Bronchial epithelial cell (primary cell): ENCODE measurements around the gene CD8B. TPM values are rescaled to one million over a fixed set of nuclear protein-coding genes. Genes with fewer than 3 reads are reported as not detected.

Experiments used
- DNase-seq: peaks from one replicate; pipeline ENCODE4 v3.0.0-alpha.2; 2010; ENCODE audit warnings: low read depth
- FAIRE-seq: peaks from 2 replicates; lab custom pipeline; 2011; peaks lifted over from hg19 to GRCh38; lab: Jason Lieb, UNC
- H3K27me3 ChIP-seq: 2 replicates; pipeline ENCODE4 v1.5.1; 2011; ENCODE audit warnings: low read length; ENCODE audit not compliant: control insufficient read depth, insufficient read depth
- H3K36me3 ChIP-seq: 2 replicates; pipeline ENCODE4 v1.5.1; 2011; ENCODE audit warnings: low read length; ENCODE audit not compliant: control insufficient read depth, insufficient read depth
- H3K4me3 ChIP-seq: 2 replicates; pipeline ENCODE4 v1.5.1; 2011; ENCODE audit warnings: mild to moderate bottlenecking, low read depth, low read length, control low read depth
- CTCF ChIP-seq: IDR thresholded peaks from 2 replicates; pipeline ENCODE4 v1.5.1; 2011; ENCODE audit warnings: mild to moderate bottlenecking, moderate library complexity, low read length, control low read depth, inconsistent platforms; ENCODE audit not compliant: insufficient read depth, severe bottlenecking
- total RNA-seq: library from RNA; depleted of rRNA; stranded (reverse); fragments of >200 nt; gene quantifications from 2 replicates; pipeline ENCODE4 v1.2.1, GENCODE V29; 2014

CD8B gene
- total RNA-seq, 1 donor from 2014 or later = not detected

DNA sequence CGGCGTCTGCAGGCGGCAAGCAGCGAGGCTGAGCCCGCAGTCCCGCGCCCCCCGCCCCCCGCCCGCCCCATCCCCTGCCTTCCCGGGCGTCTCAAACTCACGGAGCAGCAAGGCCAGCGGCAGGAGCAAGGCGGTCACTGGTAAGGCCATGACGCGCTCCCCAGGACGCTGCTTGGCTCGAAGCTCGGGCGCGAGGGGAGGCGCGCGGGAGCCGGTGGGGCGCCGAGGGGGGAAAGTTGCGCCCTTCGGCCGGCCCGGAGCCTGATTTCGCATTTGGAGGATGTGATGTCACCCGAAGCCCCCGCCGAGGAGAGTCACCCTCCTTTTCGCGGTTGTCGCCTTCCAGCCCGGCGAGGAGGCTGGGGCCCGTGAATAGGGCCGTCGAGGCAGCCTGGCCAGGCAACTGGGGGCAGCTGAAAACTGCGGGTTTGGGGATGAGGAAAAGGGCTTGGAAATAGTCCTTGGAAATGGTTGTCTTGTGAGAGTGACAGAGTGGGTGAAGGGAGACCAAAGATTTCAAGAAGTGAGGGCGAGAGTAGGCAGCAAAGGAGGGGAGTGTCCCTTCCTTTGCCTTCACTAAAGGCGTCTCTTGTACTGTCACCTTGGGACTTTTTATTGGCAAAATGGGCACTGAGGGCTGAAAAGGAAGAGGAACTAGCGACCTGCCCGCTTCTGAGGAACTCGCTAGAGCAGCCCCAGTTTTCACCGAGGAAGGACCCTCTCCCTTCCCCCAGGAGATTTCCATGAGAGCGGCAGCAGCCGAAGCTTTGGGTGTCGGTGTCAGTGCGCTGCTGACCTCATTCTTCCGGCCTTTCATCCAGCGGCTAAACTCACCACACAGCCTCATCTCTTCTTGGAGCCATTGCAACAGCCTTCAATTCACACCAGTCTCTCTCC lies 70.8 kb downstream of the CD8B start, which contains the start of gene CD8A:
CD8A (minus strand) TSS at position 238 of the 897 bp plus-strand sequence; CDS start at position 150, 88 bp downstream.
- Histone ChIP-seq H3K27me3 (peaks cover 38% of the 10 kb centered on the region), H3K36me3 (no peaks in the 10 kb centered on the region), H3K4me3 (no peak within 1 kb of the TSS)
- FAIRE-seq = no peak
- no peak for TF ChIP-seq CTCF
- DNase-seq = peak; percentile 20

- TF ChIP-seq CTCF = no peak
- FAIRE-seq (no peak), DNase-seq (no peak)
- Histone ChIP-seq H3K27me3 (peaks cover 36% of the 10 kb centered on the region), H3K4me3 (no peak overlapping the region), H3K36me3 (no peaks in the 10 kb centered on the region)
Measured at GRCh38 chr2:86790134-86790675, 71.5 kb downstream of the CD8B start.

DNA sequence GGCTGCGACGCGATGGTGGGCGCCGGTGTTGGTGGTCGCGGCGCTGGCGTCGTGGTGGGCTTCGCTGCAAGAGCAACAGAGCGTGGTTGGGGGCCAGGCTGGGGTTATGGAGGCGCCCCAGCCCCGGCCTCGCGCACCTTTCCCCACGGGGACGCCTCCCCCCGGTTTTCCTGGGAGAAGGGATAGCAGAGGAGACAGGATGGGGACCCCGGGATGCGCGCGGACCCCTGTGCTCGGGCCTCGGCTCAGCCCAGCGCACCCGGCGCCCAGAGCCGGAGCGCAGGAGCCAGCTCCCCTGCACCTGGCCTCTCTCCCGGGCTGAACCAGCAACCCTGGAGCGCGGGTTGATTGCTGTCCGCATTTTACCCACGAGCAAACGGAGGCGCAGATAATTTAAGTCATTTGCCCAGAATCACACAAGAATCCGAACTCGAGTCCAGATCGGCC lies 72.0 kb downstream of the CD8B start:
- FAIRE-seq (no peak), DNase-seq (no peak)
- Histone ChIP-seq H3K36me3 (no peaks in the 10 kb centered on the region), H3K27me3 (peaks cover 36% of the 10 kb centered on the region), H3K4me3 (no peak overlapping the region)
- no peak for TF ChIP-seq CTCF

- no peak for TF ChIP-seq CTCF
- DNase-seq = no peak
- Histone ChIP-seq H3K27me3 (peaks cover 35% of the 10 kb centered on the region), H3K36me3 (no peaks in the 10 kb centered on the region), H3K4me3 (no peak overlapping the region)
- no peak for FAIRE-seq
Measured at GRCh38 chr2:86788881-86789686, 72.6 kb downstream of the CD8B start.

DNA sequence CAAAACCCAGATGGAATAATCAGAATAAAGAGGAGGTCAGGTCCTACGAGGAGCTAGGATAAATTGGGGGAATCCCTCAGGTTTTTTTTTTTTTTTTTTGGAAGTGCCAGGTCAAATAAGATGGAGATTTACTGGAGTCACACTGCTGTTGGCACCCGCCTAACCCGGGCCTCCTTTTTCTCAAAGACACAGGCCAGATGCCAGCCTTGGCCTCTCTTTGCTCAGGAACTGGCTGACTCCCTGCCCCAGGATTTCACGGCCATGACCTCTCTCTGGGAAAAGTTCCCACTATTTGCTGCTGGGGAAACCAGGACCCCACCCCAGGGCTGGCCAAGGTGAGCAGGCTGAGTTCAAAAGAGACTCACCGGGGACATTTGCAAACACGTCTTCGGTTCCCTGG lies 73.5 kb downstream of the CD8B start:
- DNase-seq = no peak
- H3K4me3 ChIP-seq = no peak overlapping the region
- H3K36me3 ChIP-seq = no peaks in the 10 kb centered on the region
- peaks cover 35% of the 10 kb centered on the region for H3K27me3 ChIP-seq
- no peak for FAIRE-seq
- no peak for TF ChIP-seq CTCF
